Mucosa of descending colon (tissue), 3 donors: ENCODE results near the gene RSAD1. TPM values are rescaled to one million over a fixed set of nuclear protein-coding genes. Genes with fewer than 3 reads are reported as not detected.
A peak's percentile ranks its signal among the peaks of the same experiment; 100 is the strongest.

ENCODE experiments used
- ATAC-seq: fragments of 200-7000 bp; cut with Tn5 transposase; one replicate; pipeline ENCODE4 v1.9.1; 2020; ENCODE audit warnings: mild to moderate bottlenecking, moderate library complexity
- DNase-seq, 3 donors: peaks; one replicate each; pipeline ENCODE4 v3.0.0-alpha.2; 2020
- H3K36me3 ChIP-seq: fragments of 200-600 bp; one replicate; pipeline ENCODE4 v1.8.0; 2021; ENCODE audit warnings: low read depth, mild to moderate bottlenecking
- H3K4me1 ChIP-seq: fragments of 200-600 bp; one replicate; pipeline ENCODE4 v1.8.0; 2021; ENCODE audit warnings: low read depth, mild to moderate bottlenecking
- H3K4me3 ChIP-seq: fragments of 200-600 bp; one replicate; pipeline ENCODE4 v1.8.0; 2021; ENCODE audit warnings: mild to moderate bottlenecking
- H3K9me3 ChIP-seq: fragments of 200-600 bp; one replicate; pipeline ENCODE4 v1.8.0; 2021; ENCODE audit warnings: mild to moderate bottlenecking
- intact Hi-C, 2 donors: fragments of 100-400 bp; cut with DNase I in 1 of 2; cut with micrococcal nuclease in 1 of 2; formaldehyde crosslinking; loops; one replicate each; pipeline versions ENCODE4 v1.11.0 to v1.11.1; 2022; cut with DNase I, micrococcal nuclease
- total RNA-seq, 3 donors: library from RNA; stranded (reverse); fragmentation: NEBNext Ultra II Directional in 2 of 3; extraction: Animal tissue kit (Norgen Biotek cat#: 25700) in 2 of 3; gene quantifications; one replicate each; pipeline versions ENCODE4 v1.2.1 to v1.2.4, GENCODE V29; 2021 to 2023
- TF ChIP-seq, protein P1 (sequence below): fragments of 200-600 bp; IDR thresholded peaks from one replicate; pipeline ENCODE4 v1.8.0; 2022; ENCODE audit warnings: antibody characterized with exemption, mild to moderate bottlenecking
- donor health status: DM: no; HTN: no; CAD: no; lungs with moderate emphysema.
- donor health status: DM: no; HTN: no; CAD: no.
- donor health status: DM: no; HTN: yes; CAD: no.

RSAD1 gene
- total RNA-seq, 3 donors from 2014 or later: 35.9 to 38.2 (median 37.7) TPM

DNA sequence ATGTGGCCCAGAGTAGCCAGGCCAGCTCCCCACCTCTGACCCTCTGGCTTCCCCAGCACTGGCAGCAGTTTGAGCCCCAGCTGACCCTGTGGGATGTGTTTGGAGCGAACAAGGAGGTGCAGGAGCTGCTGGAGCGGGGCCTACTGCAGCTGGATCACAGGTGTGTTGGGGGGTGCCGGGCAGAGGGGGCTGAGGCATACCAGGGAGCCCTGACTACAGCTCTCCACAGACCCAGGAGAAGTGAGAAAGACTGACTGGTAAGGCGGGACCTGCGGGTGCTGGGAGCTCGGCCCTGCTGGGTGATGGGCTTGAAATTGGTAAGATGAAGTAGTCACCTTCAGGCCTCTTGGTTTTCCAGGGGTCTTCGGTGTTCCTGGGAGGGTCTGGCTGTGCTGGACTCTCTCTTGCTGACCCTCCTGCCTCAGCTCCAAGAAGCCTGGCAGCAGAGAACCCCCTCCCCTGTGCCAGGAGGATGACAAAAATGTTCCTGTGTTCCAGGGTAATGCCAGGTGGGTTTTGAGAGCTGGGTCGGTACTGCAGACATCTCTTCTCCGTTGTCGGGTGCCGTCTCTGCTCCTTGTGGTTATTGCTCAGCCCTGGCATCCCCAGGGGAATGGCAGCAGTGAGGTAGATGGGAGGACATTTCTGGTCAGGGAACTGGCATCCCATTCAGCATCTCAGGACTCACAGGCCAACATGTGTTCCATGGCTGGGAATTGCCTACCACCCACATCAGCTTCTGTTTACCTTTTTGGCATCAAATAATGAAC lies 5.9 kb downstream of the RSAD1 start:
- Histone ChIP-seq H3K9me3 (no peaks in the 10 kb centered on the region), H3K36me3 (no peaks in the 10 kb centered on the region), H3K4me3 (no peak overlapping the region), H3K4me1 (peaks cover 9% of the 10 kb centered on the region)
- TF ChIP-seq, protein P1, sequence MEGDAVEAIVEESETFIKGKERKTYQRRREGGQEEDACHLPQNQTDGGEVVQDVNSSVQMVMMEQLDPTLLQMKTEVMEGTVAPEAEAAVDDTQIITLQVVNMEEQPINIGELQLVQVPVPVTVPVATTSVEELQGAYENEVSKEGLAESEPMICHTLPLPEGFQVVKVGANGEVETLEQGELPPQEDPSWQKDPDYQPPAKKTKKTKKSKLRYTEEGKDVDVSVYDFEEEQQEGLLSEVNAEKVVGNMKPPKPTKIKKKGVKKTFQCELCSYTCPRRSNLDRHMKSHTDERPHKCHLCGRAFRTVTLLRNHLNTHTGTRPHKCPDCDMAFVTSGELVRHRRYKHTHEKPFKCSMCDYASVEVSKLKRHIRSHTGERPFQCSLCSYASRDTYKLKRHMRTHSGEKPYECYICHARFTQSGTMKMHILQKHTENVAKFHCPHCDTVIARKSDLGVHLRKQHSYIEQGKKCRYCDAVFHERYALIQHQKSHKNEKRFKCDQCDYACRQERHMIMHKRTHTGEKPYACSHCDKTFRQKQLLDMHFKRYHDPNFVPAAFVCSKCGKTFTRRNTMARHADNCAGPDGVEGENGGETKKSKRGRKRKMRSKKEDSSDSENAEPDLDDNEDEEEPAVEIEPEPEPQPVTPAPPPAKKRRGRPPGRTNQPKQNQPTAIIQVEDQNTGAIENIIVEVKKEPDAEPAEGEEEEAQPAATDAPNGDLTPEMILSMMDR: no peak
- intact Hi-C loops: loop anchor here (10.0 kb wide), 2 partner anchors 60 to 120 kb away; partner anchors contain the start of gene SPATA20 (in 1 of the 2)
- DNase-seq (peak in 2 of 3 donors; percentile 23 to 46), ATAC-seq (no peak)

DNA sequence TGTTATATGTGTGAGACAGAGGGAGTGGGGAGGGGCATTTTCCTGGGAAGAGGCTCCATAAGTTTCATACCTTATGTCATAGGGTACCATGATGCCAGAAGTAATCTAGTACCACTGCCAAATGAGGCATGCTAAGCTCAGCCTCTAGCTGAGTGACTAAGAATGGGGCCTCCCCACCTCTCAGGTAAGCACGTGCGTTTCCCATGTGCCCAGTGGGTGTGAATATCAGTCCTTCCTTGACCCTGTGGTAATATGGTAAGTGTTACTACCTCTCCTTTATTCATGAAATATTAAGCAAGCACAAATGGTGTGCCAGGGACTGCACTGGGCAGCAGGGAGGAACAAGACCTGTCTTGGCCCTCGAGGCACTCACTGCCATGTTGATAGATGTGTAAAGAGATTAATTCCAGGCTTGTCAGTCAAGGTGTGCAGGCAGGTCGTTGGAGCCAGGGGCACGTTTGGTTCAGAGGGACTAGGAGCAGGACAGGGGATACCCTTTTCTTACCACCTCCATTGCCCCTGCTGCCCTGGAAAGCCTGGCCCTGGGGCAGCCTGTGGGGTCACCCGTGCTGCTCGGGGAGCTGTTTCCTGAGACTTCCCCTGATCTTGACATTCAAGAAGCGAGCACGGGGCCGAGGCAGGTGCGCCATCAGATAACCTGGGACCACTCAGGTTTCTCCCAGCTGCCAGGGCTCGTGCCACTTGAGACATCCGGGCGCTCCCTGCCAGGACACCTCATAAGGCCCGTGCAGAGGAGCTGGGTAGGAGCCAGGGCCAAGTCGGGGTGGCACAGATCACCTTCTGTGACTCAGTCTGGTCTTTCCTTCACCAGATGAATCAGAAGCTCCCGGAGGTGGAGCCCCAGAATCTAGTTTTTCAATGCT lies 8.8 kb downstream of the RSAD1 start:
- intact Hi-C loops: loop anchor here (10.0 kb wide), 2 partner anchors 57 to 123 kb away; partner anchors contain the start of gene SPATA20 (in 1 of the 2)
- no peaks in the 10 kb centered on the region for H3K9me3 ChIP-seq
- H3K36me3 ChIP-seq: no peaks in the 10 kb centered on the region
- no peak overlapping the region for H3K4me3 ChIP-seq
- DNase-seq: peak in 2 of 3 donors; percentile 17 to 39
- TF ChIP-seq, protein P1: no peak
- no peak for ATAC-seq
- no peaks in the 10 kb centered on the region for H3K4me1 ChIP-seq

DNA sequence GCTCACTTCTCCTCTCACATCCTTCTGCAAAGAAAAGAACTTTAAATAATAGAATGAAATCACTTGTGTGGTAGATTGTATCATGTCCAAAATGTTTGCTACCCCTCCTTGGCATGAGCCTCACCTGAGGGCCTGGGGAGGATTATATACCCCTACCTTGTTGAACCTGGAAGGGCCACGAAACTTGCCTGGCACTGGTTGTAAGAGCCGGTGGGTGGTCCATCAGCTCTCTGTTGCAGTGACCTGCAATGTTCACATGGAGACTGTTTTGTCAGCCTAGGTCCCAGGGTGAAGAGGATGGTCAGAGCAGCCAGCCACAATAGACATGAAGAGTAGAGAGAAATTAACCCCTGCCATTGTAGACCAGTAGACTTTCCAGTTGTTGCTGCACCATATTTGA lies 10.2 kb downstream of the RSAD1 start:
- intact Hi-C loops: loop anchor here (10.0 kb wide), 2 partner anchors 56 to 124 kb away; partner anchors contain the start of gene SPATA20 (in 1 of the 2)
- peak in 2 of 3 donors; percentile 2 to 10 for DNase-seq

DNA sequence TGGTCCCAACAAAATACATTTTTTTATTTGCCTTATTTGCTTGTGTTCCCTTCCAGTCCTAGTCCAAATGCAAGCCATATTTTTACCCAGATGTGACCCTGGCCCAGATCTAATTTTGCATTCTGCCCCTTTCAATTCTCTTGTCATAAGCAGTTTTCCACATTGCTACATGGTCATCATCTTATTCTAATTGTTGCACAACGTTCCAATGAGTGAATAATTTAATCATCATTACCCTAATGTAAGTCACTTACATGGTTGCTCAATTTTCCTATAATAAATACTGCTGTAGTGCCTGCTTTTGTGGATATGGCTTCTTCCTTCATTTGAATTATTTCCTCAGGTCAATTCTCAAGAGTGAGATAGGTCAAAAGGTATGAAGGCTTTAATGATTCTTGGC lies 12.8 kb downstream of the RSAD1 start:
- Histone ChIP-seq H3K4me3 (no peak overlapping the region), H3K4me1 (no peaks in the 10 kb centered on the region), H3K36me3 (no peaks in the 10 kb centered on the region), H3K9me3 (no peaks in the 10 kb centered on the region)
- ATAC-seq (no peak), DNase-seq (no peak)
- intact Hi-C loops: no loop called here
- TF ChIP-seq, protein P1: no peak

More for the DNA sequence above, 10.2 kb downstream of the RSAD1 start:
- H3K36me3 ChIP-seq: no peaks in the 10 kb centered on the region
- TF ChIP-seq, protein P1: no peak
- no peak for ATAC-seq
- no peak overlapping the region for H3K4me3 ChIP-seq
- no peaks in the 10 kb centered on the region for H3K4me1 ChIP-seq
- H3K9me3 ChIP-seq: no peaks in the 10 kb centered on the region

DNA sequence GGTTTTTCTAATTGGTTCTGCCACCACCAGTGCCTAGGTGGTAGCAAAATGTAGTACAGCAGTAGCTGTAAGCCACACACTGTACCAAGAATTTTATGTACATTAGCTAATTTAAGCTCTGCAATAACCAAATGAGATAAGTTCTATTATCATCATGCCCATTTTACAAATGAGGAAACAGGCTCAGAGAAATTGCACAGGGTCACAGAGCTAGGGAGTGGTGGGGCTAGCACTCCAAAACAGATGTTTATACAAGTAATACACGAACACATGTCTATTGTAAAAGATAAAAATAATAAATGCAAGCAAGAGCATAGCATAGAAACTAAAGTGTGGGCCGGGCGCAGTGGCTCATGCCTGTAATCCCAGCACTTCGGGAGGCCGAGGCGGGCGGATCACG lies 13.6 kb downstream of the RSAD1 start:
- Histone ChIP-seq H3K9me3 (no peaks in the 10 kb centered on the region), H3K4me3 (no peak overlapping the region), H3K36me3 (no peaks in the 10 kb centered on the region), H3K4me1 (no peaks in the 10 kb centered on the region)
- DNase-seq (peak in 2 of 3 donors; percentile 1 to 3), ATAC-seq (no peak)
- intact Hi-C loops: no loop called here
- TF ChIP-seq, protein P1: no peak
